PC-3 (cell line): ENCODE results near the gene YPEL2. TPM values are rescaled to one million over a fixed set of nuclear protein-coding genes. Genes with fewer than 3 reads are reported as not detected.
"Not testable (repeated sequence)": the region's sequence is repeated elsewhere in the genome, so short reads cannot be mapped to it uniquely, and the experiment has no call there.

Source experiments
- ATAC-seq: fragments of 200-7000 bp; cut with Tn5 transposase; 2 replicates; pipeline ENCODE4 v1.9.1; 2020; ENCODE audit warnings: mild to moderate bottlenecking, moderate library complexity
- BruUV-seq: library from RNA; stranded (reverse); fragments of 400-500 nt; replicated peaks from 2 replicates; lab custom pipeline; 2021; lab: Mats Ljungman, UMichigan
- CTCF ChIA-PET: fragments of 300-600 bp; sonication (Branson Sonifier 250); formaldehyde crosslinking; loops from one replicate; lab custom pipeline; 2022; ENCODE audit warnings: antibody characterized with exemption; lab: Charles Lee
- POLR2A ChIA-PET: fragments of 300-600 bp; sonication (Branson Sonifier 250); formaldehyde crosslinking; loops from one replicate; lab custom pipeline; 2022; ENCODE audit warnings: antibody characterized with exemption; ENCODE audit not compliant: unreplicated experiment; lab: Charles Lee
- DNase-seq: peaks from one replicate; pipeline ENCODE4 v3.0.0-alpha.2; 2015
- H2AFZ ChIP-seq: fragments of 300-600 bp; sonication (generic); 2 replicates; pipeline ENCODE4 v1.6.0; 2016; ENCODE audit warnings: antibody characterized with exemption, low read length
- H3F3A ChIP-seq: fragments of 300-600 bp; sonication (generic); one replicate; pipeline ENCODE4 v1.6.0; 2017; ENCODE audit warnings: antibody characterized with exemption, low read length, control low read depth, mild to moderate bottlenecking; ENCODE audit not compliant: unreplicated experiment
- H3K27ac ChIP-seq: fragments of 300-600 bp; sonication (generic); 2 replicates; pipeline ENCODE4 v1.5.1; 2016; ENCODE audit warnings: mild to moderate bottlenecking, low read length
- H3K27me3 ChIP-seq: fragments of 300-600 bp; sonication (generic); 2 replicates; pipeline ENCODE4 v1.6.1; 2016; ENCODE audit warnings: low read length, mixed read lengths
- H3K36me3 ChIP-seq: fragments of 300-600 bp; sonication (generic); 2 replicates; pipeline ENCODE4 v1.6.1; 2016; ENCODE audit warnings: low read depth, mixed run types, low read length, mixed read lengths
- H3K4me1 ChIP-seq: fragments of 300-600 bp; sonication (generic); 2 replicates; pipeline ENCODE4 v1.5.1; 2016; ENCODE audit warnings: low read length; ENCODE audit not compliant: insufficient read depth
- H3K4me2 ChIP-seq: fragments of 300-600 bp; sonication (generic); 2 replicates; pipeline ENCODE4 v1.6.0; 2016; ENCODE audit warnings: low read length
- H3K4me3 ChIP-seq: fragments of 300-600 bp; sonication (generic); 2 replicates; pipeline ENCODE4 v1.5.1; 2016; ENCODE audit warnings: mild to moderate bottlenecking, low read length, mixed read lengths
- H3K79me2 ChIP-seq: fragments of 300-600 bp; sonication (generic); 2 replicates; pipeline ENCODE4 v1.6.1; 2017; ENCODE audit warnings: low read length, mixed read lengths
- H3K9ac ChIP-seq: fragments of 300-600 bp; sonication (generic); 2 replicates; pipeline ENCODE4 v1.6.0; 2016; ENCODE audit warnings: mild to moderate bottlenecking, low read length
- H3K9me2 ChIP-seq: fragments of 300-600 bp; sonication (generic); replicated peaks from 2 replicates; pipeline ENCODE4 v1.6.1; 2016; ENCODE audit warnings: mixed run types, low read length, mixed read lengths
- H3K9me3 ChIP-seq: fragments of 300-600 bp; sonication (generic); 2 replicates; pipeline ENCODE4 v1.6.1; 2016; ENCODE audit warnings: low read length, mixed read lengths
- H4K20me1 ChIP-seq: fragments of 300-600 bp; sonication (generic); 2 replicates; pipeline ENCODE4 v1.6.1; 2016; ENCODE audit warnings: low read length, mixed read lengths
- CTCF ChIP-seq: fragments of 300-600 bp; sonication (generic); conservative IDR thresholded peaks from 2 replicates; pipeline ENCODE4 v1.5.1; 2017; ENCODE audit warnings: antibody characterized with exemption, low read depth, mild to moderate bottlenecking, low read length
- EZH2 ChIP-seq: fragments of 300-600 bp; sonication (generic); IDR thresholded peaks from one replicate; pipeline ENCODE4 v1.6.1; 2017; ENCODE audit warnings: antibody characterized with exemption, mild to moderate bottlenecking, low read length; ENCODE audit not compliant: unreplicated experiment
- EZH2phosphoT487 ChIP-seq: fragments of 300-600 bp; sonication (generic); IDR thresholded peaks from 2 replicates; pipeline ENCODE4 v1.6.1; 2018; ENCODE audit warnings: mild to moderate bottlenecking, antibody characterized with exemption, low read length, borderline replicate concordance
- intact Hi-C: fragments of 100-400 bp; cut with micrococcal nuclease; formaldehyde crosslinking; loops from 2 replicates; pipeline ENCODE4 v1.9.0; 2023
- total RNA-seq: library from RNA; depleted of rRNA; stranded (reverse); fragments of >200 nt; gene quantifications from 2 replicates; pipeline ENCODE4 v1.2.3, GENCODE V29; 2014

Gene YPEL2
- total RNA-seq, 1 experiment from 2014 or later, result 0.47 TPM

GRCh38 chr17:59310263-59310920 lies 21.1 kb upstream of the YPEL2 start:
- H2AFZ ChIP-seq, result peak overlapping the region; percentile 36
- intact Hi-C loops, result loop anchor here (10.0 kb wide), 2 partner anchors 214 to 244 kb away; no protein-coding TSS in a partner anchor
- H3K4me3 ChIP-seq, result no peak overlapping the region
- H3K27me3 ChIP-seq, result no peaks in the 10 kb centered on the region
- no peak for TF ChIP-seq EZH2
- no peak for TF ChIP-seq EZH2phosphoT487
- no peak for TF ChIP-seq CTCF
- ChIA-PET POLR2A (interaction anchor here (0.6 to 0.7 kb wide), 2 partner anchors 100 to 128 kb away, joined by 4 to 6 read pairs; partner anchors contain the start of gene SMG8), CTCF (interaction anchor here (0.6 to 1.7 kb wide), 10 partner anchors 14 to 249 kb away, joined by 3 to 7 read pairs (median 4); partner anchors contain the start of gene GDPD1)
- BruUV-seq, result no TSS peak
- H3K4me2 ChIP-seq, result 0 out of 2 replicates have a peak overlapping the region, but pooled peaks have one; percentile 4
- no peak overlapping the region for H3K9ac ChIP-seq
- ATAC-seq (no peak), DNase-seq (no peak)
- no peaks in the 10 kb centered on the region for H3K9me3 ChIP-seq
- no peaks in the 10 kb centered on the region for H3K4me1 ChIP-seq
- no peaks in the 10 kb centered on the region for H4K20me1 ChIP-seq
- H3K36me3 ChIP-seq, result no peaks in the 10 kb centered on the region
- no peaks in the 10 kb centered on the region for H3F3A ChIP-seq
- H3K9me2 ChIP-seq, result no peaks in the 10 kb centered on the region
- no peaks in the 10 kb centered on the region for H3K79me2 ChIP-seq
- H3K27ac ChIP-seq, result no peak overlapping the region

- ATAC-seq, result peak; percentile 99
- CTCF ChIA-PET, result interaction anchor here (0.5 to 1.7 kb wide), 11 partner anchors 13 to 893 kb away, joined by 3 to 7 read pairs (median 4); partner anchors contain the start of gene GDPD1
- Histone ChIP-seq H3K9ac (no peak overlapping the region), H3K4me3 (no peak overlapping the region), H2AFZ (peak overlapping the region; percentile 36; the same call in 1 of the 2 replicates), H3F3A (no peaks in the 10 kb centered on the region), H3K9me3 (no peaks in the 10 kb centered on the region), H3K27me3 (no peaks in the 10 kb centered on the region), H3K4me1 (no peaks in the 10 kb centered on the region), H3K4me2 (0 out of 2 replicates have a peak overlapping the region, but pooled peaks have one; percentile 4), H3K79me2 (no peaks in the 10 kb centered on the region), H3K27ac (no peak overlapping the region), H4K20me1 (no peaks in the 10 kb centered on the region), H3K9me2 (no peaks in the 10 kb centered on the region), H3K36me3 (no peaks in the 10 kb centered on the region)
- intact Hi-C loops, result loop anchor here (1.0 to 10.0 kb wide), 4 partner anchors 91 to 244 kb away; partner anchors contain the start of gene GDPD1
- DNase-seq, result peak; percentile 88
- TF ChIP-seq CTCF, result peak; percentile 96
- no peak for TF ChIP-seq EZH2phosphoT487
- POLR2A ChIA-PET, result interaction anchor here (0.6 kb wide), 1 partner anchor 101 kb away, joined by 4 read pairs; the partner anchor contains the start of gene SMG8
- no TSS peak for BruUV-seq
Measured at GRCh38 chr17:59311051-59311468, 20.4 kb upstream of the YPEL2 start.

GRCh38 chr17:59311521-59311920 lies 19.9 kb upstream of the YPEL2 start:
- H3K4me2 ChIP-seq, DNase-seq, H3K36me3 ChIP-seq, H3K9me3 ChIP-seq, H3K79me2 ChIP-seq, H3F3A ChIP-seq, H2AFZ ChIP-seq, H3K27ac ChIP-seq, H3K9ac ChIP-seq, POLR2A ChIA-PET, H3K4me3 ChIP-seq, H3K27me3 ChIP-seq, BruUV-seq, H4K20me1 ChIP-seq, H3K9me2 ChIP-seq, H3K4me1 ChIP-seq, ATAC-seq: not testable (repeated sequence)
- intact Hi-C loops, result loop anchor here (1.0 to 10.0 kb wide), 4 partner anchors 91 to 243 kb away; partner anchors contain the start of gene GDPD1
- CTCF ChIA-PET, result interaction anchor here (0.5 to 1.7 kb wide), 5 partner anchors 30 to 894 kb away, joined by 4 to 7 read pairs (median 5); partner anchors contain the start of gene GDPD1
